ENCODE results near the gene CEP72.
A peak's percentile ranks its signal among the peaks of the same experiment; 100 is the strongest.

The CEP72 gene

GRCh38 chr5:661891-662750 lies 50.0 kb downstream of the CEP72 start:
- DNase-seq = no peak

- DNase-seq = no peak
These were observed 50.8 kb downstream of the CEP72 start for GRCh38 chr5:662751-663435.

GRCh38 chr5:663436-664342 lies 51.5 kb downstream of the CEP72 start:
- no peak for DNase-seq

GRCh38 chr5:664343-664993 lies 52.3 kb downstream of the CEP72 start:
- no peak for DNase-seq

GRCh38 chr5:664994-665360 lies 52.8 kb downstream of the CEP72 start:
- DNase-seq = no peak

GRCh38 chr5:665541-665955 lies 53.4 kb downstream of the CEP72 start:
- DNase-seq = no peak

- DNase-seq = no peak
These were observed 54.0 kb downstream of the CEP72 start for GRCh38 chr5:665956-666711.

GRCh38 chr5:666816-667498 lies 54.8 kb downstream of the CEP72 start:
- DNase-seq = no peak

- DNase-seq = no peak
These were observed 56.3 kb downstream of the CEP72 start for GRCh38 chr5:668283-668995.

GRCh38 chr5:669111-669841 lies 57.1 kb downstream of the CEP72 start:
- peak in 1 of 2 experiments; percentile 45 for DNase-seq

GRCh38 chr5:669842-670395 lies 57.8 kb downstream of the CEP72 start:
- no peak for DNase-seq

GRCh38 chr5:670396-671270 lies 58.5 kb downstream of the CEP72 start:
- no peak for DNase-seq

- peak; percentile 52 to 62 for DNase-seq
These were observed 59.6 kb downstream of the CEP72 start for GRCh38 chr5:671459-672328.

- peak in 1 of 2 experiments; percentile 42 for DNase-seq
These were observed 60.4 kb downstream of the CEP72 start for GRCh38 chr5:672329-673160.

- DNase-seq = no peak
These were observed 61.2 kb downstream of the CEP72 start for GRCh38 chr5:673161-673830.
